ENCODE measurements around the gene XYLT2. TPM values are rescaled to one million over a fixed set of nuclear protein-coding genes. Genes with fewer than 3 reads are reported as not detected.

XYLT2 gene
- total RNA-seq, 1 experiment from 2014 or later, result 26.4 TPM

DNA sequence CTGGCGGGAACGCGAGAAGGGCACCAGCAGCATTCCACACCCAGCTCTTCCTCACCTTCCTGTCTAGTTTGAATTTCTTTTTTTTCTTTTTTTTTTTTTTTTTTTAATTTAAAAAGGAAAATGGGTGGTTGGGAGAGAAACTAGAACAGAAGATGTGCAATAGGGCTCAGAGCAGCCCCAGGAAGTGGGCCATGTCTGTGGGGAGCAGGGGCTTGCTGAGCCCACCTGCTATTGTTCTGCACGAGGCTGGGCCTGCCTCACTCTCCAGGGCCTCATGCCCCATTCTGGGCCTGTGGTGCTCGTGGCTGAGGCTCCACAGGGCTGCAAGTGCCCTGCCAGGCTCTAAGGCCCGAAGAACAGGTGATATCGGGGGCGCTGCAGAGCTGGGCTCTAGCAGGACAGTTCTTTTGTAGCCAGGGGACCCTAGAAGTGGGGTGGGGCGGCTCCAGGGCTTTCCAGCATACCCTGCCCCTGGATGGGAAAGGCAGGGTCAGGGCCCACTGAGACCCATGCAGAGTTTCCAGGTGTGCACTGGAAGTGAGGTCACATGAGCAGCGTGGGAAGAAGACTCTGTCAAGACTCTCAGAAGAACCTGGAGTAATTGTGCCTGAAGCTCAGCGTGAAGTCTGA lies 14.7 kb downstream of the XYLT2 start:
- Histone ChIP-seq H3K56ac (ENCODE audit: insufficient read length, low read depth, low read length) (no peak overlapping the region), H3K27me3 (ENCODE audit: insufficient read depth, low read length) (no peaks in the 10 kb centered on the region), H2AFZ (ENCODE audit: low read length) (no peak overlapping the region), H3K4ac (ENCODE audit: low read depth, low read length) (no peak overlapping the region), H2BK12ac (ENCODE audit: insufficient read length, low read depth, low read length) (no peak overlapping the region), H3K23me2 (ENCODE audit: insufficient read length, low read depth, low read length, poor library complexity, severe bottlenecking) (no peaks in the 10 kb centered on the region), H3T11ph (ENCODE audit: low read length) (no peak overlapping the region), H4K91ac (ENCODE audit: insufficient read length, low read depth, low read length) (no peak overlapping the region), H2BK20ac (ENCODE audit: low read depth, low read length, poor library complexity, severe bottlenecking) (no peak overlapping the region), H3K79me1 (ENCODE audit: insufficient read depth, low read depth, low read length, poor library complexity, severe bottlenecking) (no peaks in the 10 kb centered on the region), H3K14ac (ENCODE audit: insufficient read depth, low read length) (no peak overlapping the region), H3K23ac (ENCODE audit: insufficient read length, low read depth, low read length) (no peak overlapping the region), H3K27ac (ENCODE audit: insufficient read length, low read depth, low read length) (no peak overlapping the region), H3K18ac (ENCODE audit: insufficient read length, low read depth, low read length) (no peak overlapping the region), H2BK15ac (ENCODE audit: low read depth, low read length) (no peak overlapping the region; the same call in 1 of the 2 replicates), H2BK5ac (ENCODE audit: insufficient read length, low read length) (no peak overlapping the region), H3K79me2 (ENCODE audit: insufficient read depth, low read length) (no peaks in the 10 kb centered on the region), H4K5ac (ENCODE audit: insufficient read length, low read depth, low read length) (no peak overlapping the region), H2BK120ac (ENCODE audit: low read depth, low read length, poor library complexity, severe bottlenecking) (no peak overlapping the region), H4K8ac (replicated peaks; ENCODE audit: insufficient read length, low read depth, low read length) (no peak overlapping the region), H3K9me3 (ENCODE audit: control insufficient read depth, low read depth, low read length) (no peaks in the 10 kb centered on the region), H3K9ac (ENCODE audit: extremely low read depth, insufficient read length, low read length) (no peak overlapping the region), H3K4me2 (ENCODE audit: insufficient read depth, insufficient read length, low read length) (no peak overlapping the region), H2AK5ac (ENCODE audit: insufficient read length, low read length) (no peak overlapping the region), H4K20me1 (ENCODE audit: control insufficient read depth, insufficient read depth, insufficient read length) (no peaks in the 10 kb centered on the region), H3K4me1 (ENCODE audit: insufficient read depth, low read length) (peaks cover 2% of the 10 kb centered on the region; the same call in 1 of the 2 replicates)
- no peak for DNase-seq
- H3K4me3 Mint-ChIP-seq, result no peak overlapping the region
- peaks cover 35 to 37% of the 10 kb centered on the region in 2 experiments for H3K4me1 Mint-ChIP-seq
- H3K9me3 Mint-ChIP-seq, result no peaks in the 10 kb centered on the region
- no peak overlapping the region; a peak in 1 of 7 replicates for H3K27ac Mint-ChIP-seq
- no CpG with 5 or more reads among the region's 11 CpGs for WGBS (ENCODE audit: extremely low coverage, insufficient read length, low lambda C conversion rate)
- H3K36me3 Mint-ChIP-seq (ENCODE audit: insufficient read depth in 1 of 3, low read depth in 3 of 3), result peaks cover 11 to 40% (median 32%) of the 10 kb centered on the region in 3 experiments; a peak in 6 of 7 replicates
- TF ChIP-seq, protein P1, sequence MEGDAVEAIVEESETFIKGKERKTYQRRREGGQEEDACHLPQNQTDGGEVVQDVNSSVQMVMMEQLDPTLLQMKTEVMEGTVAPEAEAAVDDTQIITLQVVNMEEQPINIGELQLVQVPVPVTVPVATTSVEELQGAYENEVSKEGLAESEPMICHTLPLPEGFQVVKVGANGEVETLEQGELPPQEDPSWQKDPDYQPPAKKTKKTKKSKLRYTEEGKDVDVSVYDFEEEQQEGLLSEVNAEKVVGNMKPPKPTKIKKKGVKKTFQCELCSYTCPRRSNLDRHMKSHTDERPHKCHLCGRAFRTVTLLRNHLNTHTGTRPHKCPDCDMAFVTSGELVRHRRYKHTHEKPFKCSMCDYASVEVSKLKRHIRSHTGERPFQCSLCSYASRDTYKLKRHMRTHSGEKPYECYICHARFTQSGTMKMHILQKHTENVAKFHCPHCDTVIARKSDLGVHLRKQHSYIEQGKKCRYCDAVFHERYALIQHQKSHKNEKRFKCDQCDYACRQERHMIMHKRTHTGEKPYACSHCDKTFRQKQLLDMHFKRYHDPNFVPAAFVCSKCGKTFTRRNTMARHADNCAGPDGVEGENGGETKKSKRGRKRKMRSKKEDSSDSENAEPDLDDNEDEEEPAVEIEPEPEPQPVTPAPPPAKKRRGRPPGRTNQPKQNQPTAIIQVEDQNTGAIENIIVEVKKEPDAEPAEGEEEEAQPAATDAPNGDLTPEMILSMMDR (conservative IDR thresholded peaks at IDR 0.05), result no peak
- no peaks in the 10 kb centered on the region for H3K27me3 Mint-ChIP-seq (ENCODE audit: low read depth)
